HEK293 (cell line): ENCODE data around the gene CPXM2.

Experiments used
- CTCF ChIA-PET: fragments of 350-600 bp; formaldehyde crosslinking; extraction: SDS; loops from one replicate; lab custom pipeline; 2021; ENCODE audit warnings: antibody characterized with exemption; lab: Yijun Ruan, JAX
- POLR2A ChIA-PET: fragments of 300-600 bp; formaldehyde crosslinking; extraction: SDS; loops from one replicate; lab custom pipeline; 2020; ENCODE audit warnings: antibody characterized with exemption, inconsistent platforms; lab: Yijun Ruan, JAX
- H3K27ac ChIP-seq: fragments of 200-500 bp; sonication (Bioruptor generic); 2 replicates; pipeline ENCODE4 v1.5.1; 2014; ENCODE audit warnings: low read depth, low read length, control low read depth, inconsistent platforms; ENCODE audit errors: extremely low read depth
- H3K36me3 ChIP-seq, 2 experiments: fragments of 200-500 bp in 1 of 2; sonication (Bioruptor generic) in 1 of 2; 1 replicate in 1 of 2; 2 replicates in 1 of 2; pipeline ENCODE4 v1.5.1; 2014 to 2017; ENCODE audit warnings: inconsistent platforms in 2 of 2, low read length in 2 of 2; ENCODE audit not compliant: control insufficient read depth in 2 of 2, insufficient read depth in 1 of 2
- H3K4me1 ChIP-seq: fragments of 200-500 bp; sonication (Bioruptor generic); 2 replicates; pipeline ENCODE4 v1.5.1; 2014; ENCODE audit warnings: mild to moderate bottlenecking, low read length, inconsistent platforms; ENCODE audit not compliant: control insufficient read depth, insufficient read depth
- H3K4me3 ChIP-seq: 2 replicates; pipeline ENCODE4 v1.5.1; 2011; ENCODE audit warnings: low read depth, mild to moderate bottlenecking, control low read depth, low read length, moderate library complexity
- H3K9me3 ChIP-seq: fragments of 200-500 bp; sonication (Bioruptor generic); 2 replicates; pipeline ENCODE4 v1.5.1; 2014; ENCODE audit warnings: low read depth, low read length, inconsistent platforms; ENCODE audit not compliant: control insufficient read depth, insufficient read depth
- BCL11A ChIP-seq: fragments of 450-650 bp; formaldehyde crosslinking; IDR thresholded peaks from 2 replicates; pipeline ENCODE4 v1.5.1; 2016; ENCODE audit warnings: low read depth, missing biosample characterization, missing genetic modification characterization
- EGR2 ChIP-seq: fragments of 450-650 bp; formaldehyde crosslinking; IDR thresholded peaks from 2 replicates; pipeline ENCODE4 v1.5.1; 2016; ENCODE audit warnings: low read depth, missing biosample characterization, missing genetic modification characterization
- HOXC10 ChIP-seq: sonication (generic); formaldehyde crosslinking; IDR thresholded peaks from 2 replicates; pipeline ENCODE4 v1.8.1; 2023; ENCODE audit warnings: mild to moderate bottlenecking, missing genetic modification reagents
- ZBTB1 ChIP-seq: fragments of 450-650 bp; formaldehyde crosslinking; IDR thresholded peaks from 2 replicates; pipeline ENCODE4 v1.5.1; 2016; ENCODE audit warnings: missing biosample characterization, missing genetic modification characterization
- ZBTB7A ChIP-seq: fragments of 450-650 bp; formaldehyde crosslinking; IDR thresholded peaks from 2 replicates; pipeline ENCODE4 v1.5.1; 2016; ENCODE audit warnings: low read depth, missing biosample characterization, missing genetic modification characterization
- ZNF132 ChIP-seq: fragments of 450-650 bp; formaldehyde crosslinking; IDR thresholded peaks from 2 replicates; pipeline ENCODE4 v1.5.1; 2017; ENCODE audit warnings: missing biosample characterization, missing genetic modification characterization, borderline replicate concordance
- ZNF133 ChIP-seq: fragments of 450-650 bp; formaldehyde crosslinking; IDR thresholded peaks from 2 replicates; pipeline ENCODE4 v1.5.1; 2016; ENCODE audit warnings: missing biosample characterization, missing genetic modification characterization
- ZNF146 ChIP-seq: fragments of 450-650 bp; formaldehyde crosslinking; IDR thresholded peaks from 2 replicates; pipeline ENCODE4 v1.5.1; 2016; ENCODE audit warnings: missing biosample characterization, missing genetic modification characterization
- ZNF157 ChIP-seq: fragments of 450-650 bp; formaldehyde crosslinking; IDR thresholded peaks from 2 replicates; pipeline ENCODE4 v1.5.1; 2016; ENCODE audit warnings: missing biosample characterization, missing genetic modification characterization
- ZNF24 ChIP-seq: fragments of 450-650 bp; formaldehyde crosslinking; IDR thresholded peaks from 2 replicates; pipeline ENCODE4 v1.5.1; 2016; ENCODE audit warnings: missing biosample characterization, missing genetic modification characterization
- ZNF26 ChIP-seq: fragments of 450-650 bp; formaldehyde crosslinking; IDR thresholded peaks from 2 replicates; pipeline ENCODE4 v1.5.1; 2016; ENCODE audit warnings: missing biosample characterization, missing genetic modification characterization
- ZNF266 ChIP-seq: fragments of 450-650 bp; formaldehyde crosslinking; IDR thresholded peaks from 2 replicates; pipeline ENCODE4 v1.5.1; 2016; ENCODE audit warnings: missing biosample characterization, missing genetic modification characterization, low read depth
- ZNF292 ChIP-seq: fragments of 450-650 bp; formaldehyde crosslinking; IDR thresholded peaks from 2 replicates; pipeline ENCODE4 v1.5.1; 2016; ENCODE audit warnings: low read depth, missing biosample characterization, missing genetic modification characterization, borderline replicate concordance
- ZNF433 ChIP-seq: fragments of 450-650 bp; formaldehyde crosslinking; IDR thresholded peaks from 2 replicates; pipeline ENCODE4 v1.5.1; 2016; ENCODE audit warnings: missing biosample characterization, missing genetic modification characterization, low read depth
- ZNF558 ChIP-seq: fragments of 450-650 bp; formaldehyde crosslinking; IDR thresholded peaks from 2 replicates; pipeline ENCODE4 v1.5.1; 2016; ENCODE audit warnings: missing biosample characterization, missing genetic modification characterization
- ZNF561 ChIP-seq: fragments of 450-650 bp; IDR thresholded peaks from 2 replicates; pipeline ENCODE4 v1.5.1; 2018; ENCODE audit warnings: missing biosample characterization, missing genetic modification characterization, borderline replicate concordance
- ZNF626 ChIP-seq: fragments of 450-650 bp; sonication (Bioruptor Pico); formaldehyde crosslinking; IDR thresholded peaks from 2 replicates; pipeline ENCODE4 v1.5.1; 2018; ENCODE audit warnings: missing biosample characterization, missing genetic modification characterization, inconsistent platforms
- ZNF704 ChIP-seq: fragments of 450-650 bp; formaldehyde crosslinking; IDR thresholded peaks from 2 replicates; pipeline ENCODE4 v1.5.1; 2016; ENCODE audit warnings: missing biosample characterization, missing genetic modification characterization
- ZNF76 ChIP-seq: fragments of 450-650 bp; formaldehyde crosslinking; IDR thresholded peaks from 2 replicates; pipeline ENCODE4; 2016; ENCODE audit warnings: low read depth, missing biosample characterization, missing genetic modification characterization, borderline replicate concordance
- ZSCAN18 ChIP-seq: fragments of 450-650 bp; formaldehyde crosslinking; IDR thresholded peaks from 2 replicates; pipeline ENCODE4 v1.5.1; 2016; ENCODE audit warnings: missing biosample characterization, missing genetic modification characterization
- ZSCAN4 ChIP-seq: fragments of 450-650 bp; formaldehyde crosslinking; IDR thresholded peaks from 2 replicates; pipeline ENCODE4 v1.5.1; 2017; ENCODE audit warnings: missing biosample characterization, missing genetic modification characterization

The CPXM2 gene

GRCh38 chr10:123843835-123844234 is 47.8 kb downstream of the CPXM2 start:
- Histone ChIP-seq H3K27ac (no peak overlapping the region), H3K9me3 (no peaks in the 10 kb centered on the region; the same call in 1 of the 2 replicates), H3K36me3 (no peaks in the 10 kb centered on the region), H3K4me3 (no peak overlapping the region), H3K4me1 (peaks cover 4% of the 10 kb centered on the region)
- POLR2A ChIA-PET = no interaction called here
- CTCF ChIA-PET = no interaction called here
- no peak for TF ChIP-seq ZNF626 (tag by site-specific recombination)
- TF ChIP-seq ZNF561 (tag by site-specific recombination) = no peak
- TF ChIP-seq ZBTB7A (tag by site-specific recombination) = no peak
- TF ChIP-seq ZNF292 = no peak
- TF ChIP-seq ZNF157 (tag by site-specific recombination) = no peak
- TF ChIP-seq ZBTB1 = no peak
- TF ChIP-seq ZNF26 = no peak
- no peak for TF ChIP-seq ZSCAN18 (tag by site-specific recombination)
- no peak for TF ChIP-seq HOXC10 (CRISPR knock-in tag)
- TF ChIP-seq ZNF133 (tag by site-specific recombination) = no peak
- no peak for TF ChIP-seq ZNF558 (tag by site-specific recombination)
- no peak for TF ChIP-seq BCL11A (tag by site-specific recombination)

- Histone ChIP-seq H3K4me1 (no peaks in the 10 kb centered on the region), H3K36me3 (no peaks in the 10 kb centered on the region), H3K9me3 (no peaks in the 10 kb centered on the region; the same call in 1 of the 2 replicates)
- ChIA-PET POLR2A (no interaction called here), CTCF (no interaction called here)
- TF ChIP-seq EGR2 (tag by site-specific recombination) (0 out of 2 replicates have a peak, but pooled peaks have one; percentile 31), ZNF76 (no peak)
- TF ChIP-seq, all 188 proteins: peak for 1
- Histone ChIP-seq H3K27ac (no peak overlapping the region), H3K4me3 (no peak overlapping the region)
Observed at GRCh38 chr10:123842692-123843385, 48.8 kb downstream of the CPXM2 start.

- Histone ChIP-seq H3K27ac (no peak overlapping the region), H3K36me3 (no peaks in the 10 kb centered on the region), H3K4me1 (no peaks in the 10 kb centered on the region), H3K4me3 (no peak overlapping the region), H3K9me3 (no peaks in the 10 kb centered on the region; the same call in 1 of the 2 replicates)
- TF ChIP-seq ZNF433 (tag by site-specific recombination) (no peak), ZSCAN4 (tag by site-specific recombination) (no peak), ZNF704 (tag by site-specific recombination) (no peak), ZNF146 (tag by site-specific recombination) (no peak), ZNF24 (tag by site-specific recombination) (no peak), ZNF132 (no peak), ZNF266 (tag by site-specific recombination) (no peak)
- ChIA-PET POLR2A (no interaction called here), CTCF (interaction anchor here (0.6 kb wide), 1 partner anchor 258 kb away, joined by 3 read pairs; no protein-coding TSS in a partner anchor)
Observed at GRCh38 chr10:123841560-123841959, 50.0 kb downstream of the CPXM2 start.
